Mesendoderm (in vitro differentiated cells): Measurements from ENCODE around the gene DMWD.

Experiments used
- DNase-seq: peaks from one replicate; pipeline ENCODE4 v3.0.0; 2013
- H2AK5ac ChIP-seq: 2 replicates; pipeline ENCODE4 v1.6.1; 2013; ENCODE audit warnings: low read length, inconsistent platforms
- H2BK120ac ChIP-seq: 2 replicates; pipeline ENCODE4 v1.6.1; 2013; ENCODE audit warnings: low read depth, mild to moderate bottlenecking, low read length, moderate library complexity, mixed read lengths
- H2BK15ac ChIP-seq: replicated peaks from 2 replicates; pipeline ENCODE4 v1.6.1; 2013; ENCODE audit warnings: low read depth, mild to moderate bottlenecking, moderate library complexity
- H2BK5ac ChIP-seq: 2 replicates; pipeline ENCODE4 v1.6.1; 2013; ENCODE audit warnings: low read length, inconsistent platforms
- H3K18ac ChIP-seq: 2 replicates; pipeline ENCODE4 v1.6.1; 2013; ENCODE audit warnings: mild to moderate bottlenecking, low read length, mixed read lengths
- H3K23ac ChIP-seq: one replicate; pipeline ENCODE4 v1.6.1; 2013; ENCODE audit warnings: low read length
- H3K27ac ChIP-seq: 2 replicates; pipeline ENCODE4 v1.5.1; 2013; ENCODE audit warnings: low read depth, mild to moderate bottlenecking, inconsistent platforms, low read length, moderate library complexity
- H3K27me3 ChIP-seq: 2 replicates; pipeline ENCODE4 v1.6.1; 2013; ENCODE audit warnings: low read length, control low read depth, mild to moderate bottlenecking, inconsistent platforms; ENCODE audit not compliant: insufficient read depth, poor library complexity
- H3K36me3 ChIP-seq: 2 replicates; pipeline ENCODE4 v1.6.1; 2013; ENCODE audit warnings: low read length, inconsistent platforms; ENCODE audit not compliant: control insufficient read depth, insufficient read depth
- H3K4ac ChIP-seq: one replicate; pipeline ENCODE4 v1.6.1; 2013; ENCODE audit warnings: low read depth, mild to moderate bottlenecking, low read length, moderate library complexity
- H3K4me1 ChIP-seq: 2 replicates; pipeline ENCODE4 v1.6.1; 2013; ENCODE audit warnings: low read depth, low read length, inconsistent platforms; ENCODE audit not compliant: control insufficient read depth
- H3K4me2 ChIP-seq: 2 replicates; pipeline ENCODE4 v1.6.1; 2013; ENCODE audit warnings: low read length
- H3K4me3 ChIP-seq: 2 replicates; pipeline ENCODE4 v1.5.1; 2013; ENCODE audit warnings: mild to moderate bottlenecking, low read length
- H3K56ac ChIP-seq: one replicate; pipeline ENCODE4 v1.6.1; 2013; ENCODE audit warnings: low read length
- H3K79me1 ChIP-seq: 2 replicates; pipeline ENCODE4 v1.6.1; 2013; ENCODE audit warnings: low read length, inconsistent platforms
- H3K79me2 ChIP-seq: 2 replicates; pipeline ENCODE4 v1.6.1; 2013; ENCODE audit warnings: mild to moderate bottlenecking, low read length; ENCODE audit not compliant: control insufficient read depth, insufficient read depth
- H3K9ac ChIP-seq: 2 replicates; pipeline ENCODE4 v1.6.1; 2013; ENCODE audit warnings: low read length, inconsistent platforms
- H4K5ac ChIP-seq: one replicate; pipeline ENCODE4 v1.6.1; 2013; ENCODE audit warnings: low read length
- H4K8ac ChIP-seq: one replicate; pipeline ENCODE4 v1.6.1; 2013; ENCODE audit warnings: low read depth, mild to moderate bottlenecking, control low read depth, low read length, moderate library complexity
- WGBS: extraction: QIAGEN DNeasy Blood & Tissue Kit; methylation state at CpG from one replicate; pipeline ENCODE4 v1.1.7; 2013; ENCODE audit warnings: low lambda C conversion rate, missing lambda C conversion rate; ENCODE audit not compliant: insufficient coverage; ENCODE audit errors: extremely low coverage; 5-methylcytosine and 5-hydroxymethylcytosine counted together

Gene DMWD

GRCh38 chr19:45824041-45824471, 31.4 kb upstream of the DMWD start:
- Histone ChIP-seq H3K4ac (no peak overlapping the region), H3K27ac (no peak overlapping the region), H4K8ac (no peak overlapping the region), H2AK5ac (no peak overlapping the region), H3K79me2 (no peaks in the 10 kb centered on the region), H3K23ac (no peak overlapping the region), H2BK5ac (no peak overlapping the region), H3K9ac (no peak overlapping the region), H3K4me3 (no peak overlapping the region), H3K56ac (no peak overlapping the region), H3K27me3 (no peaks in the 10 kb centered on the region), H2BK120ac (no peak overlapping the region), H2BK15ac (no peak overlapping the region), H3K18ac (no peak overlapping the region), H3K79me1 (no peaks in the 10 kb centered on the region), H3K4me2 (no peak overlapping the region), H3K4me1 (no peaks in the 10 kb centered on the region), H3K36me3 (peaks cover 19% of the 10 kb centered on the region), H4K5ac (no peak overlapping the region)
- no peak for DNase-seq
- WGBS, result no CpG with 5 or more reads among the region's 12 CpGs

- no peak overlapping the region for H3K23ac ChIP-seq
- H4K8ac ChIP-seq, result no peak overlapping the region
- no peak overlapping the region for H3K9ac ChIP-seq
- H3K56ac ChIP-seq, result no peak overlapping the region
- no peak overlapping the region for H3K4me2 ChIP-seq
- no peaks in the 10 kb centered on the region for H3K27me3 ChIP-seq
- H3K4ac ChIP-seq, result no peak overlapping the region
- no peak overlapping the region for H3K4me3 ChIP-seq
- no peak overlapping the region for H2BK5ac ChIP-seq
- DNase-seq, result no peak
- H3K79me2 ChIP-seq, result no peaks in the 10 kb centered on the region
- H3K36me3 ChIP-seq, result peaks cover 15% of the 10 kb centered on the region
- no peak overlapping the region for H3K27ac ChIP-seq
- no peak overlapping the region for H4K5ac ChIP-seq
- WGBS, result no CpG with 5 or more reads among the region's 12 CpGs
- no peak overlapping the region for H2AK5ac ChIP-seq
- no peaks in the 10 kb centered on the region for H3K4me1 ChIP-seq
- no peak overlapping the region for H2BK15ac ChIP-seq
- no peaks in the 10 kb centered on the region for H3K79me1 ChIP-seq
- no peak overlapping the region for H3K18ac ChIP-seq
- H2BK120ac ChIP-seq, result no peak overlapping the region
These were observed 30.5 kb upstream of the DMWD start for GRCh38 chr19:45823182-45823581.

DNA sequence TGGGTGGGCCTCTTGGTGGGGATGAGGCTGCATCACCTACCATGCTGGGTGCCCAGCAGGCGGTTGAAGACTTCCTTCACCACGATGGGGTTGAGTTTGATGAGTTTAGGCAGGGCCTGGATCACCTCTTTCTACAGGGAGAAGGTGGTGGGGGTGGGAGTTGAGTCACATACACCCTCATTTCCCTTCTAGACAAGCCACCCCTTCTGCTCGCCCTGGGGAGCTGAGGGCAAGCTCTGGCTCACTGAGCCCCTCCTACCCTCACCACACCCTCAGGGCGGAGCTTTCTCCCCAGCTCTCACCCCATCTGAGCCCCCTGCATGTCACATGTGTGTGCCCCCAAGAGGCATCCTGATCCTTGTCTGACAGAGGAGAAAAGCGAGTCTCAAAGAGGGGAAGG, 30.1 kb upstream of the DMWD start:
- H4K5ac ChIP-seq, result no peak overlapping the region
- no peaks in the 10 kb centered on the region for H3K79me1 ChIP-seq
- no peak overlapping the region for H4K8ac ChIP-seq
- H3K4ac ChIP-seq, result no peak overlapping the region
- H3K9ac ChIP-seq, result no peak overlapping the region
- WGBS, result no CpG with 5 or more reads among the region's 5 CpGs
- H3K36me3 ChIP-seq, result peaks cover 15% of the 10 kb centered on the region
- H2BK15ac ChIP-seq, result no peak overlapping the region
- no peak for DNase-seq
- H3K4me2 ChIP-seq, result no peak overlapping the region
- H3K27ac ChIP-seq, result no peak overlapping the region
- no peak overlapping the region for H2AK5ac ChIP-seq
- H2BK120ac ChIP-seq, result no peak overlapping the region
- H3K4me3 ChIP-seq, result no peak overlapping the region
- no peaks in the 10 kb centered on the region for H3K79me2 ChIP-seq
- no peaks in the 10 kb centered on the region for H3K27me3 ChIP-seq
- no peak overlapping the region for H3K23ac ChIP-seq
- no peak overlapping the region for H2BK5ac ChIP-seq
- H3K56ac ChIP-seq, result no peak overlapping the region
- H3K18ac ChIP-seq, result no peak overlapping the region
- H3K4me1 ChIP-seq, result peaks cover 2% of the 10 kb centered on the region

DNA sequence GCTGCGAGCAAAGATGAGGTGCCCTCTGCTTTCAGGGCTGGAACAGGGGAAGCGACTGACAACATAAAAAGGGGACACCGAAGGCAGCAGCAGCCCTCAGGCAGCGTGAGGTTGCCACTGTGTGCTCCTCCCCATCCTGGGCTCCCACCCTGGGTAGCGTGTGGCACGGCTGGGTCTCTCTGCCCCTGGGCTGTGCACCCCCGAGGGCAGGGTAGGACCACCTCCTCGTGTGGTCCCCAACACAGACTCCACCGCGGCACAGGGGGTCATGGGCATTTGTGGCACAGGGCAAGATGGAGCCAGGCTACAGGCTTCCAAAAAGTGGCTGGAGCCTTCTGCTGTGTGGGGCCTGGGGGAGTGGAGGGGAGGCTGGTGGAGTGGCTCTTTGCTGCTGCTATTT, 28.9 kb upstream of the DMWD start:
- Histone ChIP-seq H3K79me2 (no peaks in the 10 kb centered on the region), H2BK15ac (no peak overlapping the region), H3K4me2 (no peak overlapping the region), H4K5ac (no peak overlapping the region), H2BK5ac (no peak overlapping the region), H4K8ac (no peak overlapping the region), H3K9ac (no peak overlapping the region), H2AK5ac (no peak overlapping the region), H3K4me3 (no peak overlapping the region), H3K23ac (no peak overlapping the region), H3K27ac (no peak overlapping the region), H3K56ac (no peak overlapping the region), H3K27me3 (no peaks in the 10 kb centered on the region), H3K18ac (no peak overlapping the region), H3K36me3 (peaks cover 15% of the 10 kb centered on the region), H3K4ac (no peak overlapping the region), H2BK120ac (no peak overlapping the region), H3K79me1 (no peaks in the 10 kb centered on the region), H3K4me1 (peaks cover 4% of the 10 kb centered on the region)
- DNase-seq, result no peak
- no CpG with 5 or more reads among the region's 10 CpGs for WGBS

- Histone ChIP-seq H3K27ac (no peak overlapping the region), H2BK15ac (no peak overlapping the region), H3K27me3 (no peaks in the 10 kb centered on the region), H3K79me2 (no peaks in the 10 kb centered on the region), H3K18ac (no peak overlapping the region), H3K4ac (no peak overlapping the region), H3K4me1 (peaks cover 4% of the 10 kb centered on the region), H3K56ac (no peak overlapping the region), H2BK120ac (no peak overlapping the region), H4K8ac (no peak overlapping the region), H3K9ac (no peak overlapping the region), H2AK5ac (no peak overlapping the region), H3K23ac (no peak overlapping the region), H3K4me3 (no peak overlapping the region), H4K5ac (no peak overlapping the region), H3K36me3 (peaks cover 15% of the 10 kb centered on the region), H3K79me1 (no peaks in the 10 kb centered on the region), H3K4me2 (no peak overlapping the region), H2BK5ac (no peak overlapping the region)
- WGBS, result no CpG with 5 or more reads among the region's 8 CpGs
- DNase-seq, result no peak
These were observed 28.5 kb upstream of the DMWD start for GRCh38 chr19:45821103-45821521.

DNA sequence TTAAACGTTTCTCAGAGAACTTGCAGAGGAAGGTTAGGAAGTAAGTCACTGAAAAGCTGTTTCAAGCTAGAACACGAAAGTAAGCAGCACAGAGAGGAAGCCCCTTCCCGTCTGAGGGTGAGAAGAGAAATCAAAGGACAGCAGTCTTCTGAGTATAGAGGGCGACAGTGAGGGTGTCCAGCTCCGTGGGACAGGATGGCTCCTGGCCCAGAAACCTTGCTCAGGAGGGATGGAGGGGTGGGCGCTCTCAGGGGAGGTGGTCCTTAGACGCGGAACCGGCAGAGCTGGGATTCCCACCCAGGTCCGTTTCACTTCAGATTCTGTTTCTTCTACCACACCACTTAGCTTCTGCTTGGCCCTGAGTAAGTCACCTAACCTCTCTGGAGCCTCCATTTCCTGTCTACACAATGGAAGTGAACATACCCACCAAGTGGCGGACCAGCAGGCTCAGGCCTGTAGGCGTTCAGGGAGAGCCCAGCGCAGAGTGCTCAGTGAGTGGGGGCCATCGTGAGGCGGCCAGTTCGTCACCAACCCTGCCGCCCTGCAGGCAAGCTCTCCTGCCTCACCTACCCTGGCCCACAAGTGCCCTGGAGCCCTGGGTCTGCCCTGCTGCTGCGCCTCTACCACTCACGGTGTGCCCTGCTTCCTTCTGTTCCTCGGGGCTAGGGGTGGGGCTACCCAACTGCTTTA, 27.9 kb upstream of the DMWD start:
- Histone ChIP-seq H3K4me2 (no peak overlapping the region), H3K79me2 (no peaks in the 10 kb centered on the region), H3K4me1 (peaks cover 4% of the 10 kb centered on the region), H3K9ac (no peak overlapping the region), H2AK5ac (no peak overlapping the region), H4K5ac (no peak overlapping the region), H3K18ac (no peak overlapping the region), H3K27ac (no peak overlapping the region), H3K36me3 (peaks cover 15% of the 10 kb centered on the region), H3K79me1 (no peaks in the 10 kb centered on the region), H4K8ac (no peak overlapping the region), H3K4me3 (no peak overlapping the region), H3K4ac (no peak overlapping the region), H2BK15ac (no peak overlapping the region), H2BK5ac (no peak overlapping the region), H2BK120ac (no peak overlapping the region), H3K27me3 (no peaks in the 10 kb centered on the region), H3K56ac (no peak overlapping the region), H3K23ac (no peak overlapping the region)
- no CpG with 5 or more reads among the region's 20 CpGs for WGBS
- no peak for DNase-seq
